DOHH2 (cell line): ENCODE results near the gene SRRM1.
A peak's percentile ranks its signal among the peaks of the same experiment; 100 is the strongest.

Experiments used
- H3F3A ChIP-seq: fragments of 200-600 bp; sonication (generic), shearing (Covaris generic); 2 replicates; pipeline ENCODE4 v1.6.0; 2016; ENCODE audit warnings: antibody characterized with exemption, mild to moderate bottlenecking; ENCODE audit not compliant: control insufficient read depth, insufficient read depth
- H3K27ac ChIP-seq: fragments of 200-600 bp; sonication (generic); 2 replicates; pipeline ENCODE4 v1.5.1; 2014; ENCODE audit warnings: low read depth, mild to moderate bottlenecking, low read length, moderate library complexity
- H3K27me3 ChIP-seq: fragments of 200-600 bp; sonication (generic); 2 replicates; pipeline ENCODE4 v1.6.1; 2014; ENCODE audit warnings: mild to moderate bottlenecking, low read length, mixed read lengths; ENCODE audit not compliant: control insufficient read depth
- H3K36me3 ChIP-seq: fragments of 200-600 bp; sonication (generic); 2 replicates; pipeline ENCODE4 v1.6.1; 2014; ENCODE audit warnings: mild to moderate bottlenecking, low read length, moderate library complexity, mixed read lengths; ENCODE audit not compliant: control insufficient read depth
- H3K4me1 ChIP-seq: fragments of 200-600 bp; sonication (generic); 2 replicates; pipeline ENCODE4 v1.6.1; 2014; ENCODE audit warnings: mild to moderate bottlenecking, low read length, mixed read lengths; ENCODE audit not compliant: control insufficient read depth
- H3K4me2 ChIP-seq: fragments of 200-600 bp; sonication (generic); 2 replicates; pipeline ENCODE4 v1.6.0; 2014; ENCODE audit warnings: mild to moderate bottlenecking, low read length, moderate library complexity
- H3K4me3 ChIP-seq: fragments of 200-600 bp; sonication (generic); 2 replicates; pipeline ENCODE4 v1.5.1; 2014; ENCODE audit warnings: mild to moderate bottlenecking, low read length, mixed read lengths
- H3K79me2 ChIP-seq: fragments of 200-600 bp; sonication (generic); 2 replicates; pipeline ENCODE4 v1.6.1; 2014; ENCODE audit warnings: mild to moderate bottlenecking, low read length, mixed read lengths; ENCODE audit not compliant: control insufficient read depth
- H3K9me2 ChIP-seq: fragments of 200-600 bp; sonication (generic); replicated peaks from 2 replicates; pipeline ENCODE4 v1.6.1; 2014; ENCODE audit warnings: mild to moderate bottlenecking, low read length, mixed read lengths; ENCODE audit not compliant: control insufficient read depth
- H3K9me3 ChIP-seq: fragments of 200-600 bp; sonication (generic); 2 replicates; pipeline ENCODE4 v1.6.1; 2014; ENCODE audit warnings: antibody characterized with exemption, low read length, mixed read lengths; ENCODE audit not compliant: control insufficient read depth, insufficient read depth
- H4K20me1 ChIP-seq: fragments of 200-600 bp; sonication (generic); 2 replicates; pipeline ENCODE4 v1.6.0; 2014; ENCODE audit warnings: low read depth, mild to moderate bottlenecking, antibody characterized with exemption, low read length, moderate library complexity; ENCODE audit not compliant: control insufficient read depth, insufficient read depth
- EZH2phosphoT487 ChIP-seq: fragments of 200-600 bp; sonication (generic); IDR thresholded peaks from 2 replicates; pipeline ENCODE4 v1.6.1; 2017; ENCODE audit warnings: borderline replicate concordance, mild to moderate bottlenecking, antibody characterized with exemption, low read length, moderate library complexity, mixed read lengths
- TF ChIP-seq, protein P1 (sequence below): fragments of 200-600 bp; sonication (generic); IDR thresholded peaks from one replicate; pipeline ENCODE4 v1.5.1; 2014; ENCODE audit warnings: antibody characterized with exemption, mild to moderate bottlenecking, low read depth, low read length; ENCODE audit not compliant: poor library complexity, severe bottlenecking

SRRM1 gene, protein sequence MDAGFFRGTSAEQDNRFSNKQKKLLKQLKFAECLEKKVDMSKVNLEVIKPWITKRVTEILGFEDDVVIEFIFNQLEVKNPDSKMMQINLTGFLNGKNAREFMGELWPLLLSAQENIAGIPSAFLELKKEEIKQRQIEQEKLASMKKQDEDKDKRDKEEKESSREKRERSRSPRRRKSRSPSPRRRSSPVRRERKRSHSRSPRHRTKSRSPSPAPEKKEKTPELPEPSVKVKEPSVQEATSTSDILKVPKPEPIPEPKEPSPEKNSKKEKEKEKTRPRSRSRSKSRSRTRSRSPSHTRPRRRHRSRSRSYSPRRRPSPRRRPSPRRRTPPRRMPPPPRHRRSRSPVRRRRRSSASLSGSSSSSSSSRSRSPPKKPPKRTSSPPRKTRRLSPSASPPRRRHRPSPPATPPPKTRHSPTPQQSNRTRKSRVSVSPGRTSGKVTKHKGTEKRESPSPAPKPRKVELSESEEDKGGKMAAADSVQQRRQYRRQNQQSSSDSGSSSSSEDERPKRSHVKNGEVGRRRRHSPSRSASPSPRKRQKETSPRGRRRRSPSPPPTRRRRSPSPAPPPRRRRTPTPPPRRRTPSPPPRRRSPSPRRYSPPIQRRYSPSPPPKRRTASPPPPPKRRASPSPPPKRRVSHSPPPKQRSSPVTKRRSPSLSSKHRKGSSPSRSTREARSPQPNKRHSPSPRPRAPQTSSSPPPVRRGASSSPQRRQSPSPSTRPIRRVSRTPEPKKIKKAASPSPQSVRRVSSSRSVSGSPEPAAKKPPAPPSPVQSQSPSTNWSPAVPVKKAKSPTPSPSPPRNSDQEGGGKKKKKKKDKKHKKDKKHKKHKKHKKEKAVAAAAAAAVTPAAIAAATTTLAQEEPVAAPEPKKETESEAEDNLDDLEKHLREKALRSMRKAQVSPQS

DNA sequence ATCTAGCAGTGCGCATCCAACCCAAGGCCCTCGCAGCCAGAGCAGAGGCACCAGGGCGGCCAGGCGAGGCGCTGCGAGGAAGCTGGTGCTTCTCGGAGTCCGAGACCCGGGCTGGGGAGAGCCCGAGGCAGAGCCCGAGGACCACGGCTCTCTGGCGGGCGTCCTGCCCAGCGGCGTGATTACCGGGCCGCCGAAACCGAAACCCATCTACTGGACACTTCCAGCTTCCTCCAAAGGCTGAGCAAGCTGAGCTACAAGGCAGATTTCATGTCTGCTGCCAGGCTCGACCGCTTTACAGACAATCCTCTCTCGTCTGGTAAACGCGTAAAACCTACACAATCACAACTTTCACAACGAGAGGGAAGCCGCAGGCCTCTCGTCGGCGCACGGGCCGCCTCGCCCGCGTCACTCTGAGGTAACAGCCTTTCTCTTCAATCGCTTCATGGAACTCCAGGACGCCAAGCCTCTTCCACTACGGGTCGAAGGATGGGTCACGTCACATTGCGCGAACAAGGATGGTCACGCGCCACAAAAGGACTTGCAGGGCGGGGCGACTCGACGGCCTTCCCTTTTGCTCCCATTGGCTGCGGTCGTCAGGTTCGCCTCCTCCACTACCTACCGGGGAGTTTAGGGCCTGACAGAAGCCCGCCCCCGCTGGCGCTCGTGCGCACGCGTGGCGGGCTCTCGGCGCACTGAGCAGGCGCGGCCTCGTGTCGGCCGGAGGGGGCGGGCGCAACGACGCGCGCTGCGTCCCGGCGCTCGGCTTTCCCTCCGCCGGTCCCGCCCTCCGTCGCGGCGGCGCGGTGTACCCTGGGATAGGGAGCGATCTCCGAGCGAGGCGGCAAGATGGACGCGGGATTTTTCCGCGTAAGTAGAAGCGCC lies at the start of gene SRRM1:
Gene SRRM1 (plus strand): TSS at position 822 of the 882 bp plus-strand sequence. CDS start 25 bp downstream, at position 847.
- TF ChIP-seq, protein P1, sequence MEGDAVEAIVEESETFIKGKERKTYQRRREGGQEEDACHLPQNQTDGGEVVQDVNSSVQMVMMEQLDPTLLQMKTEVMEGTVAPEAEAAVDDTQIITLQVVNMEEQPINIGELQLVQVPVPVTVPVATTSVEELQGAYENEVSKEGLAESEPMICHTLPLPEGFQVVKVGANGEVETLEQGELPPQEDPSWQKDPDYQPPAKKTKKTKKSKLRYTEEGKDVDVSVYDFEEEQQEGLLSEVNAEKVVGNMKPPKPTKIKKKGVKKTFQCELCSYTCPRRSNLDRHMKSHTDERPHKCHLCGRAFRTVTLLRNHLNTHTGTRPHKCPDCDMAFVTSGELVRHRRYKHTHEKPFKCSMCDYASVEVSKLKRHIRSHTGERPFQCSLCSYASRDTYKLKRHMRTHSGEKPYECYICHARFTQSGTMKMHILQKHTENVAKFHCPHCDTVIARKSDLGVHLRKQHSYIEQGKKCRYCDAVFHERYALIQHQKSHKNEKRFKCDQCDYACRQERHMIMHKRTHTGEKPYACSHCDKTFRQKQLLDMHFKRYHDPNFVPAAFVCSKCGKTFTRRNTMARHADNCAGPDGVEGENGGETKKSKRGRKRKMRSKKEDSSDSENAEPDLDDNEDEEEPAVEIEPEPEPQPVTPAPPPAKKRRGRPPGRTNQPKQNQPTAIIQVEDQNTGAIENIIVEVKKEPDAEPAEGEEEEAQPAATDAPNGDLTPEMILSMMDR = peak; percentile 11
- TF ChIP-seq EZH2phosphoT487 = no peak
- Histone ChIP-seq H3K36me3 (peaks cover 49% of the 10 kb centered on the region), H3K27ac (peak within 1 kb of the TSS; percentile 81), H4K20me1 (peaks cover 25% of the 10 kb centered on the region), H3K27me3 (no peaks in the 10 kb centered on the region), H3K79me2 (peaks cover 59% of the 10 kb centered on the region), H3K4me3 (peak within 1 kb of the TSS; percentile 97), H3K4me1 (peaks cover 24% of the 10 kb centered on the region), H3K9me2 (no peaks in the 10 kb centered on the region), H3F3A (peaks cover 11% of the 10 kb centered on the region), H3K4me2 (peak within 1 kb of the TSS; percentile 98), H3K9me3 (no peaks in the 10 kb centered on the region)

DNA sequence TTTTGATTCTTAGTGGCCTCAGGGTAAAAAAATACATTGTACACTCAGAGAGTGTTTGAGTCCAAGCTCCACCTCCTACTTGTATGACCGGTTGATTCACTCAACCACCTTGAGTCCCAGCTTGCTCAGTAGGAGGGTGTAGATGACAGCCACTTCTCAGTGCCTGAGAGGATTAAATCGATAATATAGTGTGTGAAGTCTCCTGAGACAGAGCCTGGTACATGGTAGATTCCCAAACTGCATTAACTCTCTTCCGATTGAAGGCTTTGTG lies 48.8 kb upstream of the SRRM1 start:
- Histone ChIP-seq H3K9me3 (no peaks in the 10 kb centered on the region), H3K4me3 (no peak overlapping the region), H3K79me2 (no peaks in the 10 kb centered on the region), H4K20me1 (no peaks in the 10 kb centered on the region), H3F3A (no peaks in the 10 kb centered on the region), H3K4me1 (no peaks in the 10 kb centered on the region), H3K27me3 (peaks cover 13% of the 10 kb centered on the region; the same call in 1 of the 2 replicates), H3K27ac (no peak overlapping the region), H3K36me3 (no peaks in the 10 kb centered on the region), H3K9me2 (no peaks in the 10 kb centered on the region), H3K4me2 (no peak overlapping the region)
- TF ChIP-seq, protein P1 = no peak

DNA sequence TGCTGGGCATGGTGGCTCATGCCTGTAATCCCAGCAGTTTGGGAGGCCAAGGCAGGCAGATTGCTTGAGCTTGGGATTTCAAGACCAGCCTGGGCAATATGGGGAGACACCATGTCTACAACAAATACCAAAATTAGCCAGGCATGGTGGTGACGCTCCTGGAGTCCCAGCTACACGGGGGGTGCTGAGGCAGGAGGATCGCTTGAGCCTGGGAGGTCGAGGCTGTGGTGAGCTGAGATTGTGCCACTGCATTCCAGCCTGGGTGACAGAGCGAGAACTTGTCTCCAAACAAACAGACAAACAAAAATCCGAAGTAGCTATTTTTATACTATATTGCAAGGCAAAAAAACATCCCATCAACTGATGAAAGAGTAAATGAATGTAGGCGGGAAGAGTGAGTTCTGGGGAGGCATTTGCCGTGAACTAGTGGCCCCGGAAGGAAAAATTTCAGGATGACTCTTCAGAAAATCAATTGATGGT lies 46.7 kb upstream of the SRRM1 start:
- Histone ChIP-seq H3K36me3 (no peaks in the 10 kb centered on the region), H4K20me1 (no peaks in the 10 kb centered on the region), H3K4me1 (no peaks in the 10 kb centered on the region), H3K9me2 (no peaks in the 10 kb centered on the region), H3K9me3 (no peaks in the 10 kb centered on the region), H3F3A (no peaks in the 10 kb centered on the region), H3K27me3 (peaks cover 16% of the 10 kb centered on the region; the same call in 1 of the 2 replicates), H3K4me3 (no peak overlapping the region), H3K79me2 (no peaks in the 10 kb centered on the region), H3K27ac (no peak overlapping the region), H3K4me2 (no peak overlapping the region)
- TF ChIP-seq EZH2phosphoT487 = no peak
- TF ChIP-seq, protein P1 = no peak
